K562 (cell line): ENCODE results near the gene SRCAP. TPM values are rescaled to one million over a fixed set of nuclear protein-coding genes. Genes with fewer than 3 reads are reported as not detected.

Source experiments
- BHLHE40 ChIP-seq: IDR thresholded peaks from 2 replicates; pipeline ENCODE4 v1.6.1; 2011; ENCODE audit warnings: low read length, improper control_type of control experiment
- CBFA2T3 ChIP-seq: fragments of 450-650 bp; IDR thresholded peaks from 2 replicates; pipeline ENCODE4 v1.6.1; 2017
- EP300 ChIP-seq: IDR thresholded peaks from 2 replicates; pipeline ENCODE4 v1.6.1; 2012; ENCODE audit warnings: low read length, improper control_type of control experiment
- ETV1 ChIP-seq: fragments of 450-650 bp; conservative IDR thresholded peaks from 2 replicates; pipeline ENCODE4 v1.6.1; 2016; ENCODE audit warnings: missing genetic modification characterization, control low read depth, low read depth, missing compliant biosample characterization
- FOS ChIP-seq: IDR thresholded peaks from 3 replicates; pipeline ENCODE4 v1.6.1; 2011; ENCODE audit not compliant: insufficient read length; ENCODE audit errors: extremely low read depth
- HNRNPLL ChIP-seq: fragments of 200-400 bp; formaldehyde crosslinking; IDR thresholded peaks from 2 replicates; pipeline ENCODE4 v1.6.1; 2017; ENCODE audit warnings: low read length, low read depth, mild to moderate bottlenecking; ENCODE audit not compliant: poor library complexity, severe bottlenecking
- MCM2 ChIP-seq: fragments of 450-650 bp; IDR thresholded peaks from 2 replicates; pipeline ENCODE4 v1.6.1; 2017; ENCODE audit warnings: low read depth, mild to moderate bottlenecking
- MTA3 ChIP-seq: fragments of 450-650 bp; formaldehyde crosslinking; IDR thresholded peaks from 2 replicates; pipeline ENCODE4 v1.6.1; 2017; ENCODE audit warnings: mild to moderate bottlenecking, borderline replicate concordance
- NR2F6 ChIP-seq: fragments of 450-650 bp; formaldehyde crosslinking; IDR thresholded peaks from 2 replicates; pipeline ENCODE4 v1.4.0; 2020; ENCODE audit warnings: mild to moderate bottlenecking
- ZFPM2 ChIP-seq: fragments of 250-450 bp; sonication (Bioruptor Pico); IDR thresholded peaks from 2 replicates; pipeline ENCODE4 v1.5.1; 2022; ENCODE audit warnings: mild to moderate bottlenecking
- ZNF12 ChIP-seq: sonication (generic); formaldehyde crosslinking; IDR thresholded peaks from 2 replicates; pipeline ENCODE4 v1.4.0; 2020; ENCODE audit warnings: mild to moderate bottlenecking, missing genetic modification reagents
- ZNF175 ChIP-seq: fragments of 200-800 bp; sonication (Bioruptor generic); IDR thresholded peaks from 2 replicates; pipeline ENCODE4 v1.6.1; 2016; ENCODE audit warnings: low read depth, mild to moderate bottlenecking, missing genetic modification characterization, missing compliant biosample characterization
- polyA plus RNA-seq, 8 experiments: library from polyadenylated mRNA; depleted of rRNA in 4 of 8; stranded (reverse) in 5 of 8; unstranded in 3 of 8; fragments of >200 nt; fragmentation: Nextera tagmentation in 2 of 8; fragmentation: Illumina TruSeq in 1 of 8; extraction: Ambion mirVana in 2 of 8; extraction: Trizol in 1 of 8; gene quantifications; 2 replicates each; pipeline versions ENCODE4 v1.2.1 to v1.2.3, GENCODE V29; 2011 to 2014; ENCODE audit warnings: inconsistent platforms in 1 of 8, missing spikeins in 1 of 8
- total RNA-seq, 7 experiments: library from RNA; depleted of rRNA in 6 of 7; stranded (reverse); fragments of >200 nt in 6 of 7; fragmentation: Illumina TruSeq in 2 of 7; extraction: Trizol in 2 of 7; gene quantifications; 2 replicates each; pipeline versions ENCODE4 v1.2.1 to v1.2.3, GENCODE V29; 2011 to 2021; ENCODE audit warnings: low replicate concordance in 1 of 7
- TF ChIP-seq, protein P1 (sequence below): fragments of 450-650 bp; IDR thresholded peaks from 2 replicates; pipeline ENCODE4 v1.6.1; 2016; ENCODE audit warnings: low read depth
- TF ChIP-seq, protein P2 (sequence below): fragments of 250-450 bp; sonication (Bioruptor Pico); IDR thresholded peaks from 2 replicates; pipeline ENCODE4 v1.4.0; 2020; ENCODE audit warnings: mild to moderate bottlenecking, moderate library complexity

SRCAP gene
- total and polyA plus RNA-seq, 9 of the 15 experiments (the other 6 are each of a cell fraction or from before 2014, with no cell fraction given), result 0.21 to 62.6 (median 5.8) TPM

GRCh38 chr16:30761928-30762902, 63.2 kb downstream of the SRCAP start, which contains the start of the genes CFAP119 and RNF40 (continued):
- TF ChIP-seq, protein P1, sequence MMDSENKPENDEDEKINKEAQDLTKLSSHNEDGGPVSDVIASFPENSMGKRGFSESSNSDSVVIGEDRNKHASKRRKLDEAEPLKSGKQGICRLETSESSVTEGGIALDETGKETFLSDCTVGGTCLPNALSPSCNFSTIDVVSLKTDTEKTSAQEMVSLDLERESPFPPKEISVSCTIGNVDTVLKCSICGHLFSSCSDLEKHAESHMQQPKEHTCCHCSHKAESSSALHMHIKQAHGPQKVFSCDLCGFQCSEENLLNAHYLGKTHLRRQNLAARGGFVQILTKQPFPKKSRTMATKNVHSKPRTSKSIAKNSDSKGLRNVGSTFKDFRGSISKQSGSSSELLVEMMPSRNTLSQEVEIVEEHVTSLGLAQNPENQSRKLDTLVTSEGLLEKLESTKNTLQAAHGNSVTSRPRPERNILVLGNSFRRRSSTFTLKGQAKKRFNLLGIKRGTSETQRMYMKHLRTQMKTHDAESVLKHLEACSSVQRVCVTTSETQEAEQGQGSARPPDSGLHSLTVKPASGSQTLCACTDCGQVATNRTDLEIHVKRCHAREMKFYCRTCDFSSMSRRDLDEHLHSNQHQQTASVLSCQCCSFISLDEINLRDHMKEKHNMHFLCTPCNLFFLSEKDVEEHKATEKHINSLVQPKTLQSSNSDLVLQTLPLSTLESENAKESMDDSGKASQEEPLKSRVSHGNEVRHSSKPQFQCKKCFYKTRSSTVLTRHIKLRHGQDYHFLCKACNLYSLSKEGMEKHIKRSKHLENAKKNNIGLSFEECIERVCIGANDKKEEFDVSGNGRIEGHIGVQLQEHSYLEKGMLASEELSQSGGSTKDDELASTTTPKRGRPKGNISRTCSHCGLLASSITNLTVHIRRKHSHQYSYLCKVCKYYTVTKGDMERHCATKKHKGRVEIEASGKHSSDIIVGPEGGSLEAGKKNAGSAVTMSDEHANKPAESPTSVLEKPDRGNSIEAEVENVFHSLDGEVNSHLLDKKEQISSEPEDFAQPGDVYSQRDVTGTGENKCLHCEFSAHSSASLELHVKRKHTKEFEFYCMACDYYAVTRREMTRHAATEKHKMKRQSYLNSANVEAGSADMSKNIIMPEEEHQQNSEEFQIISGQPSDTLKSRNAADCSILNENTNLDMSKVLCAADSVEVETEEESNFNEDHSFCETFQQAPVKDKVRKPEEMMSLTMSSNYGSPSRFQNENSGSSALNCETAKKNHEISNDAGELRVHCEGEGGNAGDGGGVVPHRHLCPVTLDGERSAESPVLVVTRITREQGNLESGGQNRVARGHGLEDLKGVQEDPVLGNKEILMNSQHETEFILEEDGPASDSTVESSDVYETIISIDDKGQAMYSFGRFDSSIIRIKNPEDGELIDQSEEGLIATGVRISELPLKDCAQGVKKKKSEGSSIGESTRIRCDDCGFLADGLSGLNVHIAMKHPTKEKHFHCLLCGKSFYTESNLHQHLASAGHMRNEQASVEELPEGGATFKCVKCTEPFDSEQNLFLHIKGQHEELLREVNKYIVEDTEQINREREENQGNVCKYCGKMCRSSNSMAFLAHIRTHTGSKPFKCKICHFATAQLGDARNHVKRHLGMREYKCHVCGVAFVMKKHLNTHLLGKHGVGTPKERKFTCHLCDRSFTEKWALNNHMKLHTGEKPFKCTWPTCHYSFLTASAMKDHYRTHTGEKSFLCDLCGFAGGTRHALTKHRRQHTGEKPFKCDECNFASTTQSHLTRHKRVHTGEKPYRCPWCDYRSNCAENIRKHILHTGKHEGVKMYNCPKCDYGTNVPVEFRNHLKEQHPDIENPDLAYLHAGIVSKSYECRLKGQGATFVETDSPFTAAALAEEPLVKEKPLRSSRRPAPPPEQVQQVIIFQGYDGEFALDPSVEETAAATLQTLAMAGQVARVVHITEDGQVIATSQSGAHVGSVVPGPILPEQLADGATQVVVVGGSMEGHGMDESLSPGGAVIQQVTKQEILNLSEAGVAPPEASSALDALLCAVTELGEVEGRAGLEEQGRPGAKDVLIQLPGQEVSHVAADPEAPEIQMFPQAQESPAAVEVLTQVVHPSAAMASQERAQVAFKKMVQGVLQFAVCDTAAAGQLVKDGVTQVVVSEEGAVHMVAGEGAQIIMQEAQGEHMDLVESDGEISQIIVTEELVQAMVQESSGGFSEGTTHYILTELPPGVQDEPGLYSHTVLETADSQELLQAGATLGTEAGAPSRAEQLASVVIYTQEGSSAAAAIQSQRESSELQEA, result no peak
- TF ChIP-seq ZFPM2 (no peak), MTA3 (no peak; the same call in 1 of the 2 replicates), CBFA2T3 (no peak), ETV1 (peak; percentile 77), MCM2 (no peak), FOS (peak; percentile 28), ZNF12 (CRISPR knock-in tag) (no peak), HNRNPLL (peak; percentile 47), BHLHE40 (no peak), EP300 (no peak), ZNF175 (CRISPR knock-in tag) (no peak), NR2F6 (CRISPR knock-in tag) (no peak)
- TF ChIP-seq, protein P2, sequence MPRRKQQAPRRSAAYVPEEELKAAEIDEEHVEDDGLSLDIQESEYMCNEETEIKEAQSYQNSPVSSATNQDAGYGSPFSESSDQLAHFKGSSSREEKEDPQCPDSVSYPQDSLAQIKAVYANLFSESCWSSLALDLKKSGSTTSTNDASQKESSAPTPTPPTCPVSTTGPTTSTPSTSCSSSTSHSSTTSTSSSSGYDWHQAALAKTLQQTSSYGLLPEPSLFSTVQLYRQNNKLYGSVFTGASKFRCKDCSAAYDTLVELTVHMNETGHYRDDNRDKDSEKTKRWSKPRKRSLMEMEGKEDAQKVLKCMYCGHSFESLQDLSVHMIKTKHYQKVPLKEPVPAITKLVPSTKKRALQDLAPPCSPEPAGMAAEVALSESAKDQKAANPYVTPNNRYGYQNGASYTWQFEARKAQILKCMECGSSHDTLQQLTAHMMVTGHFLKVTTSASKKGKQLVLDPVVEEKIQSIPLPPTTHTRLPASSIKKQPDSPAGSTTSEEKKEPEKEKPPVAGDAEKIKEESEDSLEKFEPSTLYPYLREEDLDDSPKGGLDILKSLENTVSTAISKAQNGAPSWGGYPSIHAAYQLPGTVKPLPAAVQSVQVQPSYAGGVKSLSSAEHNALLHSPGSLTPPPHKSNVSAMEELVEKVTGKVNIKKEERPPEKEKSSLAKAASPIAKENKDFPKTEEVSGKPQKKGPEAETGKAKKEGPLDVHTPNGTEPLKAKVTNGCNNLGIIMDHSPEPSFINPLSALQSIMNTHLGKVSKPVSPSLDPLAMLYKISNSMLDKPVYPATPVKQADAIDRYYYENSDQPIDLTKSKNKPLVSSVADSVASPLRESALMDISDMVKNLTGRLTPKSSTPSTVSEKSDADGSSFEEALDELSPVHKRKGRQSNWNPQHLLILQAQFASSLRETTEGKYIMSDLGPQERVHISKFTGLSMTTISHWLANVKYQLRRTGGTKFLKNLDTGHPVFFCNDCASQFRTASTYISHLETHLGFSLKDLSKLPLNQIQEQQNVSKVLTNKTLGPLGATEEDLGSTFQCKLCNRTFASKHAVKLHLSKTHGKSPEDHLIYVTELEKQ (CRISPR knock-in tag), result no peak
